GM21737 (cell line): ENCODE data around the gene MYO10.

ENCODE experiments used
- ATAC-seq: cut with Tn5 transposase; IDR thresholded peaks from one replicate; pipeline ENCODE4 v1.9.1; 2021; ENCODE audit warnings: mild to moderate bottlenecking, moderate library complexity; ENCODE audit not compliant: unreplicated experiment

MYO10 gene

DNA sequence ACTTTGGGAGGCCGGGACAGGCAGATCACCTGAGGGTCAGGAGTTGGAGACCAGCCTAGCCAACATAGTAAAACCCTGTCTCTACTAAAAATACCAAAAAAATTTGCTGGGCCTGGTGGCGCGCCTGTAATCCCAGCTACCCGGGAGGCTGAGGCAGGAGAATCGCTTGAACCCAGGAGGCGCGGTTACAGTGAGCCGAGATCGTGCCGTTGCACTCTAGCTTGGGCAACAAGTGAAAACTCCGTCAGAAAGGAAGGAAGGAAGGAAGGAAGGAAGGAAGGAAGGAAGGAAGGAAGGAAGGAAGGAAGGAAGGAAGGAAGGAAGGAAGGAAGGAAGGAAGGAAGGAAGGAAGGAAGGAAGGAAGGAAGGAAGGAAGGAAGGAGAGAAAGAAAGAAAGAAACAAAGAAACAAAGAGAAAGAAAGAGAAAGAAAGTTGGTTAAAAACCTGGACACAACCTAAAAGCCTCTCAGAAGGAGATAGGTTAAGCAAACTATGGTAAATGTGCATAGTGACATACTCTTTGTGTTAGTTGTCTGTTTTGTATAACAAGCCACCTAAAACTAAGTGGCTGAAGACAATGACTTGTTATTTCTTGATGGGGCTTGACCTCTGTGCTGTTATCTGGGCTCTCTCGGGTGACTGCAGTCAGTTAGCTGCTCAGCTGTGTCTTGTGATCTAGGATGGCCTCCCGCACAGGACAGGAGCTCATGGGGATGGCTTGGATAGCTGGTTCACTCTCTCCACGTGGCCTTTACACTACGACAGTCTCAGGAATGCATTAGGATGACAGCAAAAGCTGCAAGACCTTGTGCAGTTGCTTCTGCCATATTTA is 8.0 kb upstream of the MYO10 start:
- ATAC-seq, result no peak

DNA sequence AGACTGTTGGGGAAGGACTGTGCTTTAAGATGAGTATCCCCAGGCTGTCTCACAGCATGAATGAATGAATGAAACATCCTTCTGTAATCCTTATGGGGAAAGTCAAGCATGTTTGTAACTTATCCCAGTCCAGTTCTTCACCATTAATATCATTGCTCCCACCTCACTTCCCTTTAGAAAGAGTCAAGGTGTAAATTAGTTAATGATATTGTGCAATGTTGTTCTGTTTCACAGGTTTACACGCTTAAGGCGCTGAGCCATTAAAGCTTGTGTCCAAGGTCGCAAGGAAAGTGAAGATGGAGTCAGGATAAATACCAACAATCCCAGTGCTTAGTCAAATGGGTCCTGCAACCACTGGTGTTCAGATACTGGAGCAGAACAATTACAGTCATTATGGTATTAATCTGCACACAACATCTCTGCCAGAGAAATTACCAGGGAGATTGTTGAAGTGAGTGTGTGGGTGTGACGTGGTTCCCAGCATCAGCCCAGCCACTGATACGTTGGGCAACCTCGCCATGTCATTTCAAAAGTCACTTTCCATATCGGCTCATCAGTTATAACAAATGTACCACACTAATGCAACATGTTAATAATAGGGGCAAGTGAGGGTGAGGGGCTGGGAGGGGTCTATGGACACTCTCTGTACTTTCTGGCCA is 1.5 kb upstream of the MYO10 start:
- no peak for ATAC-seq

DNA sequence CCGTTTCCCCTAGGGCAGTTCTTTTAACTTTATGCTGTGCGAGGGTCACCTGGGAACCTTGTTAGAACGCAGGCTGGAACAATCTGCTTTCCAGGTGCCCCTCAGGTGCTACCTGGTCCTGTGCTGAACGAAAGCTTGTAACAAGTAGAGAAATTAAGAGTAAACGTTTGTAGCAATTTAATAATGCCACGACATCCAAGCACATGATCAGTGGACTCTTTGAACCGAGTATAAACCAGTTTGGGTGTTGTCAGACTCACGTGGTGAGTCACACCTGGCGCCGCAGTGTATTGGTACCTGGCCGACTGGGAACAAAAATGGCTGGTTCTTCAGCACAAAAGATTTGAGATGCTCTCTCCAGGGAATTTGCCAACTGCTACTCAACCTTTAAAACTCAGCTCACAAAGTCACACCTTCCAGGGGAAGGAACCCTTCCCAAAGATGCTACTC is 926 bp upstream of the MYO10 start:
- ATAC-seq, result no peak

DNA sequence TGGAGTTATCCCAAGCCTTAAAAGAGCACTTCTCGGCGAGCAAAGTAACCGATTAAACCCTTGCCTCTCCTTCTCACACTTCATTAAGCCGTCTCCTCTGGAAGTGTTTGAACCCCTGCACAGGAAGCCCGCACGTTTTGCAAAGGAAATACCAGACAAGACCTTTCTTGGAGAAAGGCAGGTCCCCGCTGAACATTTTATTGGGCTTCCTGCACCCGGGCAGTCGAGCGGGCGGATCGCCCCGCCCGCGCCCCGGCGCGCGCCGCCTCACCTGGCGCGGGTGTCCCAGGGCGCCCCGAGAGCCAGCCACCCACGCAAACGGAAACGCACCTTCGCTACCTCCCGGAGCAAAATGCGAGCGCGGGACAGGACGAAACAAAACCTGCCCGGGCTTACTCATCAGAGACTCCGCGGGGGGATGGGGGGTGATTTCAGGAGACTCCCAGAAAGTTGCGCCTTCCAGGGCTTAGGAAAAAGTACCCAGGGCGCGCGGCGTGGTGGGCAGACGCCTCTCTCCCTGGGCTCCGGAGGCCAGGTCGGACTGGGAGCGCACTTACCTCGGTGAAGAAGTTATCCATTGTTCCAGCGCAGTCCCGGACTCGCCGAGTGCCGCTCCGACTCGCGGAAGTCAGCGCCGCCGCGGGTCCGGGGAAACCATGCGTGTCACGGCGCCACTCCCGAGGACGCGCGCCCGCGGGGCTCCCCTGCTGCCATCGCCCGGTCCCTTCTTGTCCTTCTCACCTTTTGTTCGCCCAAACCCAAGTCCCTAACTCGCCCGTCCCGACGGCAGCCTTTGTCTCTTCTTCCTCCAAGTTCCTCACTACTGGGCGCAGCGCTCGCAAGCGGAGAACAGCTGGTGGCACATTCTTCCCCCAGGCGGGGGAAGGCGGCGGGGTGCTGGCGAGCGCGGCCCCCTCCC is 598 bp downstream of the MYO10 start:
- ATAC-seq, result peak; percentile 41

GRCh38 chr5:16934677-16935153 is 1.4 kb downstream of the MYO10 start:
- no peak for ATAC-seq

DNA sequence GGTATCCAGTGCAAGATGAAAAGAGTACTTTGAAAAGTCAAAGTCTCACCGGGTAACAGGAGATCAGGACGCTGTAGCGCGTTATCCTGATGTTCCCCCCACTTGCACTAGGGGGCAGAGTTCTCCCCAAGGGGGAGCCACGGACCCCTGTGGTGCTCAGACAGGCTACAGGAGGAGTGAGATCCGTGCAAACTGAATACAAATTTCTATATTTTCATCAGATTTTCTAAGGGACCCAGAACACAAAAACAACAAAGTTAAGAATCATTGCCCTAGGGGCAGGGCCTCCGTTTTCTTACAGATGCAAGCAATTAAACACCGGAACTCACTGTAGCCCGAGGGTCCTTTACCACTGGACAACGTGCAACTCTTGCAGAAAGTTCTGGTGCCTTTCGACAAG is 2.0 kb downstream of the MYO10 start:
- ATAC-seq, result peak; percentile 50

- ATAC-seq, result no peak
Measured at GRCh38 chr5:16933337-16933736, 2.8 kb downstream of the MYO10 start.

DNA sequence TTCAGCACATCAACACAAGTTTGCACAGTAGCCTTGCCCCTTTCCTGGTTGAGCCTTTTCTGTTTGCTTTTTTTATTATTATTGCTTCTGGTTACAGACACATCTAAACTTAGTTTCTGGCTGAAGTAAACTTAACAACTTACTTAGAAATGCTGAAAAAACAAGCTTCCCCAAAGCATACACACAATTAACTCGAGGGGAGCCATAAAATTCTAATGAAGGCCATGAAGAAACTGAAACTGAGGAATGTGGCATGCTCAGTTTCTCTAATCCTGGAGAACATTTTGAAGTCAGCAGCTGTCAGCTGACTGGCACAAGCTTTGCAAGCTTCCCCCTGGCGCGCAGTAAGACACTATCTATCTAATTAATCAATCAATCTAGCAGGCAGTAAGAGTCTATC is 3.7 kb downstream of the MYO10 start:
- ATAC-seq, result no peak

- ATAC-seq, result no peak
Measured at GRCh38 chr5:16931334-16932110, 4.6 kb downstream of the MYO10 start.

- no peak for ATAC-seq
Measured at GRCh38 chr5:16930496-16930895, 5.6 kb downstream of the MYO10 start.

DNA sequence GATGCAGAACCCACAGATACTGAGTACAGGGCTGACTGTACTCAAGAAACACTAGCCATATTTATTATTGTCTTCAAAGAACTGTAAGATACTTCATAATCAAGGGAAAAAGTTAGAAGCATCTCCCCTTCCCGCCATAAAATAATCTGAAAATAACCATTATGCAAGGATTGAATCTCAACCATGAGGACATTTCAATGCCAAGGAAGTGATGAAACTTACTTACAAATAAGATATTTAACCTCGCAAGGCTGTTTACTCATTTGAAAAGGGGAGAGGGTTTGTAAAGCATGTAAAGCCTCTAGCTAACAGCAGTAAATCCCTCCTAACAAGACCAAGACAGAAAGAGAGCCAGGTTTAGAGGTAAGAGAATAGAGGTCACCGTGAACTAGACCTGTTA is 6.3 kb downstream of the MYO10 start:
- ATAC-seq, result no peak

- ATAC-seq, result no peak
Measured at GRCh38 chr5:16929347-16929746, 6.7 kb downstream of the MYO10 start.

- ATAC-seq, result no peak
Measured at GRCh38 chr5:16927613-16928012, 8.5 kb downstream of the MYO10 start.

DNA sequence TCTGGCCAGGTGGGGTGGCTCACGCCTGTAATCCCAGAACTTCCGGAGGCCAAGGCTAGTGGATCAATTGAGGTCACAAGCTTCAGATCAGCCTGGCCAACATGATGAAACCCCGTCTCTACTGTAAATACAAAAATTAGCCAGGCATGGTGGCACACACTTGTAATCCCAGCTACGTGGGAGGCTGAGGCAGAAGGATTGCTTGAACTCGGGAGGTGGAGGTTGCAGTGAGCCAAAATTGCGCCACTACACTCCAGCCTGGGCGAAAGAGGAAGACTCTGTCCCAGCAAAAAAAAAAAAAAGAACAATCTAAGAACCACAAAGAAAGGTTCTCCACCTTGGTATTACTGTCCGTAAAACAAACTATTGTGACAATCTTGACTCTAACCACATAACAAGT is 9.7 kb downstream of the MYO10 start:
- ATAC-seq, result no peak

DNA sequence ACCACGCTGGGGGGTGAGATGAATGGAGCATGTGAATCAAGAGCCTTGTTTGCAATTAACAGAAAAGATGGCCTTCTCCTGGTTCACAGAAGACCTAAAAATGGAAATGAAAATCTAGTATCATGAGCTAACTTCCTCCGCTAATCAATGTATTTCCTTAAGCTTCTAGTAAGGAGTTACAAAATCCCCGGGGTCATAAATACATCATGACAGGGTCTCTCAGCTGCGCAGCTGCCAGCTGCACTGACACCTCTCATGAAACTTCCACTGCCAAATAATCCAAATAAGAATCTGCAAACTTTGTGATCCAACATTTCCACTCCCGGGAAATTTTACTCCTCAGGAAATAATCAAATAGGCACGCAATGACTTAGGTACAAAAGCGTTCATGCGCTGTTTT is 11.9 kb downstream of the MYO10 start:
- ATAC-seq, result no peak

DNA sequence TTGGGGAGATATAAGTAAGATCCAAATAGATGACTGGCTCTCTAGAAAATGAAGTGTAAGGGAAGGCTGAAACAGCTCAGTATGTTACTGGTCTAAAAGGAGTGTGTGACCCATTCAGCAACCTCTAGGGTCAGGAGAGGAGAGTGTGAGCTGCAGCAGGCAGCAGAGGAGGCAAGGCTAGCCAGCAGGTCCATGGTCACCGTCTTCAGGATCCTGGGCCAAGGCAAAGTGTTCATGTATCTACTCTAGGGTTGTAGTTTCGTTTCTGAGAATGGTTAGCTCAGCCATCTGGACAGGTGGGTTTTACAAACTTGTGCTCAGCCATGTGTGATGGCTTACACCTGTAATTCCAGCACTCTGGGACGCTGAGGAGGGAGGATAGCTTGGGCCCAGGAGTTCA is 13.7 kb downstream of the MYO10 start:
- no peak for ATAC-seq

- no peak for ATAC-seq
Measured at GRCh38 chr5:16921211-16921610, 14.9 kb downstream of the MYO10 start.

- ATAC-seq, result no peak
Measured at GRCh38 chr5:16920109-16920816, 15.8 kb downstream of the MYO10 start.

- ATAC-seq, result no peak
Measured at GRCh38 chr5:16918891-16919671, 17.0 kb downstream of the MYO10 start.
